GM18519 (cell line): ENCODE results near the gene MRPS10.
"Not testable (repeated sequence)": the region's sequence is repeated elsewhere in the genome, so short reads cannot be mapped to it uniquely, and the experiment has no call there.

ENCODE experiments used
- ATAC-seq: cut with Tn5 transposase; IDR thresholded peaks from one replicate; pipeline ENCODE4 v1.9.1; 2021; ENCODE audit warnings: mild to moderate bottlenecking, moderate library complexity; ENCODE audit not compliant: unreplicated experiment, low FRiP score

Gene MRPS10

DNA sequence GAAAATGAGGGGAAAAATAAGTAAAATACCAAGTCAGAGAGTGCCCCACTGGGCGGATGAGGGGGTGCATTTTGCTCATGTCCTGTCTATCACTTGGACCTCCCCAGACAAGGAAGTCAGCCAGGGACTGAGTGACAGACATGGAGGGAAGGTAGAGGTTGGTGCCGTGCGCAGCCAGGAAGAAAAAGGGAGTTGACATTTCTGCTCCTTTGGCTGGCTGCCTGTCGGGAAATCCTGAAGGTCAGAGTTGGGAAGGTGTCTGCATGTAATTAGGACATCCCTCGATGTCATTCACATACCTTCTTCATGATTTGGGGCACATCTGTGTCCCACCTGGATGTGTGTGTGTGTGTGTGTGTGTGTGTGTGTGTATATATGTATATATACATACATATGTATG is 35.6 kb downstream of the MRPS10 start:
- no peak for ATAC-seq

DNA sequence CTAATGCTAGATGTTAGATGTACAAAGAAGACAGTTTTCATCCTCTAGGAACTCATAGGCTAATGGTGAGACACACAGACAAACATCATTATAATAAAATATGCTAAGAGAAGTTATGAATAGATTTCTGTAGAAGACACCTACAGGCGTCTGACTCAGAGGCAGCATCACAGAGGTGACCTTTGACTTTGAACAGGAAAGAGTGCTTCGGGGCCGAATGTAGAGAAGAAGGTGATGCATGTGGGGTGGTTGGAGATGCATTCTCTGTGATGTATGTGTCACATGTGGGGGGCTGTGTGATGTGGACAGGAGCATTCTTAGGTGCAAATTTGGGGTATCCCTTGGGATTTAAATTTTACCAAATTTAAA is 37.7 kb downstream of the MRPS10 start:
- no peak for ATAC-seq

DNA sequence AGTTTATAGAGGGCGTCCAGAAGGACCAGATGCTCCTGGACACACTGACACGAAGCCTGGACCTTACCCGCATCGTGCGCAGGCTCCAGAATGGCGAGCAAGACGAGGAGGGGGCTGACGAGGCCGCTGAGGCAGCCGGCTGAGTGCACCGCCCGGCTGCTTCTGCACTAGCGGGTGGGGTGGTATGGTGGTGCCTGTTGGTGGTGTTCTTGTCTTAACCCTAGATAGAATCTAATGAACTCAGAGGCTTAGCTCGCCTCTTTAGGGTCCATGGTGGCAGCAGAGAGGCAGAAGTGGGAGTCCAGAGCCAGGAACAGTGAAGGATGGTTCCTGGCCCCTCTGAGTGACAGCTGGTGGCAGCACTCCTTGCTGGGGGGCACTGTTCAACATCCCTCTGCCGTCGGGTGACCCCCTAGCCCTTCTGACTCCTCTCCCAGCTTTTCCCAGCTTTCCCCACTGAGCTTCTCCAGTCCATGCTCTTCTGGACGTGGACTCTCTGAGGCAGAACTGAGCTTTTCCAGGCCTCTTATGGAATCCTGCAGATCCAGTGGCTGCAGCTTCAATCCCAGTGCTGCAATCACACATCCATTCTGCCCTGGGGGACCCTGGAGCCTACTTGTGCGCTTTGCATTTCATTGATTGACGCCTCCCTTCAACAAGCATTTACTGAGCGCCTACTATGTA is 38.3 kb downstream of the MRPS10 start:
- no peak for ATAC-seq

DNA sequence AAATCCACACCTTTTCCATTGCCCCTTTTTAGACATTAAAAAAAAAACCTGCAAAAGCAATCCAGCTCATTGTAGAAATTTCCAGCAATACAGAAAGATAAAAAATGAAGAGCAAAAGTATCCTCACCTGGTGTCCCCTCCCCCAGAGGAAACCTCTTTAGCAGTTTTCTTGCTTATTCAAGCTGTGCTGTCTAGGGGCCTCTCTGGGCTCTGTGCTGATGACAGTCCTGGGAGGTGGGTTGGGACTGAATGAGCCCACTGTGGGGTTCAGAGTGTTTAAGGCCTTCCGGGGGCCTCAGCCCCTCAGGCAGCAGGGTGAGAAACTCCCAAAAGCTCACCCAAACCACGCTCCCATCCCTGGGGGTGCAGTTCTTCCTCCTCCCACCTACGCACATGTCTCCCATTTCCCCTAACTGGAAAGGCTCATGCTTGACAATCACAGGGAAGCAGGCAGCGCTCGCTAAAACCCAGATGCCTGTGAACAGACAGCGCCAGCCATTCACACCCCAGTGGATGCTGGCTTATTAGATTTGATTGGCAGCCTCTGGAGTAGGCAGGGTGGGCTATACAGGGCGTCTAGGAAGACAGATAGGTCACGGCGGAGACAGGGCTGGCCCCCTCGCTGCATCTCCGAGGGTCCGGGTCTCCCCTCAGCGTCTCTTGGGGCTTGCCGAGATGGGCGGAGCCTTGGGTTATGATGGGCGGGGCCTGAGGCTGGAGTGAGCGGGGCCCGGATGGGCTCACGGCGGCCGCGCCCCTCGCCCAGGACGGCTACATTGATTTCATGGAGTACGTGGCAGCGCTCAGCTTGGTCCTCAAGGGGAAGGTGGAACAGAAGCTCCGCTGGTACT is 39.9 kb downstream of the MRPS10 start:
- no peak for ATAC-seq

DNA sequence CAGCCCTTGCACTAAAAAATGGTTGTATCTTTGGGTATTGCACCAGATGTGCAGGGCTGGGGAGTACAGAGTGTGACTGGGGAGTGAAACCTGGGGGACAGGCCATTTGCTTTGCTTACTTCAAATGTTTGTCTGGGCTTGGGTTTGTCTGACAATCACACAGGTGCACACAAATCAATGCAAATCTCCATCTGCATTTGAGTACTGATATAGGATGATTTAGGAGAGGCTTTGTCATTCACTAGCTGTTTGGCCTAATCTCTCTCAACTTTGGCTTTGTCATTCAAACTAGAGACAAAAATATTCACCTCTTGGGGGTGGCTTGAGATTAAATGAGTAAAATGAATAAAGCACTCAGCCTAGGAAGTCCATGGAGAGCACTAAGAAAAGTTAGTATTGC is 40.7 kb downstream of the MRPS10 start:
- no peak for ATAC-seq

DNA sequence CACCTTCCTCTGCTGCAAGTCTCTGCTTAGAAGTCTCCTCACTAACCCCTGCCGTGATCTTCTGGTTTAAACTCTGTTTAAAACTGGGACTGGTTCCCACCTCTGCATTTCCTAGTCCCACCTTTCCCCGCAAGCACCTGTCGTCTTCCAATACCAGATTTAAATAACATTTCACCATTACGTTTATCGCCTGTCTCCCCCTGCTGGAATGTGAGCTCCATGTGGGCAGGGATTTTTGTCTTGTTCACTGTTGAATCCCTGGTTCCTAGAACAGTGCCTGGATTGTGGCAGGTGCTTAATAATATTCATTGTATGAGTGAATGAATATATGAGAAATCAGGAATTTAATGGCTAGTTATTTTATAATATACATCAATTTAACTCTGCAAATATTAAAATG is 41.8 kb downstream of the MRPS10 start:
- ATAC-seq: no peak

DNA sequence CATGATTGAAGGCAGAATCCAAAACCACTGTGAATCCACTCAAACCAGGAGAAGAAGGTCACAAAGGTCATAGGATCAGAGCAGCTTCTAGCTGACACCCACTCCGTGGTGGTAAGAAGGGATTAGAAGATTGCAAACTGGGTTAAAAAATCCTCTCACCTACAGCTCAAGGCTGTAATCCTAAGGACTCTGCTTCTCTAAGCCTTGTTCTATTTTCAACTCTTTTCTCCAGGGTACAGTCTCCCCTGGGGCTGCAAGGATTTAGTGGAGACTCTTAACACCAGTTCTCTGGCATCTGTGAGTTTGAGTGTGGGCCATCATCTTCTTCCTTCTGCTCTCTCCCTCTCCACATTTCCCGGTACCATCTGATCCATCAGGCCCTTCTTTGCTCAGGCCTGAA is 44.6 kb downstream of the MRPS10 start, which contains the start of gene GUCA1A:
Gene GUCA1A, plus strand, starts transcription at position 264 of the 400 bp plus-strand sequence. CDS start 250 bp downstream, outside the sequence.
- no peak for ATAC-seq

DNA sequence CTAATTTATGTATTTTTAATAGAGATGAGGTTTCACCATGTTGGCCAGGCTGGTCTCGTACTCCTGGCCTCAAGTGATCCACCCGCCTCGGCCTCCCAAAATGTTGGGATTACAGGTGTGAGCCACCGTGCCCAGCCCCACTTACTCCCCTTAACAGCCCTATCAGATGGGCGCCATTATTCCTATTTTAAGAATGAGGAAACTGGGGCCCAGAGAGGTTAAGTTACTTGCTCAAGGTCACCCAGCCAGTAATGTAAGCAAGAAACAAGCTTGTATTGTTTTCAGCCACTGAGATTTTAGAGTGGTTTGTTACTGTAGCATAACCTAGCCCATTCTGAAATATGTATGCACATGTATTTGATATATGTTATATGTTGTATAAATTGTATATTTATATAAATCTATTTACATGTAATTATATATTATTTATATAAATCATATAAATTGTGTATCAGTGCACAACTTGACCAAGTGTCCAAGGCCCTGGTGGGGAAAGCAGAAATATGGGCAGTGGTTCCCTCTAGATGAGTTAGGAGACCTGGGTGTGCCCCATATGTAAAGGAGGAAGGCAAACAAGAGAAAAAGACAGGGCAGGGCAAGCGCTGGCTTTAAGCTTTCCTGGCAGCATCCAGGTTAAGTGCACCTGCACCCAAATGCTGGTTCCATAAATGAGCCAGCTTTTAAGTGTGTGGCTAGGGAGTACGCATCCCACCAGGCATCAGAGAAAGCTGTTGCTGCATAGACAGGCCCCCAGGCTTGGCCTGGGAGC is 45.7 kb downstream of the MRPS10 start:
- no peak for ATAC-seq

DNA sequence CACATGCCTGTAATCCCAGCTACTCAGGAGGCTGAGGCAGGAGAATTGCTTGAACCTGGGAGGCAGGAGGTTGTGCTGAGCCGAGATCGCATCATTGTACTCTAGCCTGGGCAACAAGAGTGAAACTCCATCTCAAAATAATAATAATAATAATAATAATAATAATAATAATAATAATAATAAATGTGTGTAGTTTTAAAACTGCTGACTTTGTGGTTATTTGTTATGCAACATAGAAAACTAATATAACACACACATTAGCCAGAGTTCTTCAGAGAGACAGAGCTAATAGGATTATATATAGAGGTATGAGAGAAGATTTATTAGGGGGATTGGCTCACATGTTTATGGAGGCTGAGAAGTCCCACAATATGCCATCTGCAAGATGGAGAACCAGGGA is 47.9 kb downstream of the MRPS10 start:
- ATAC-seq: not testable (repeated sequence)

DNA sequence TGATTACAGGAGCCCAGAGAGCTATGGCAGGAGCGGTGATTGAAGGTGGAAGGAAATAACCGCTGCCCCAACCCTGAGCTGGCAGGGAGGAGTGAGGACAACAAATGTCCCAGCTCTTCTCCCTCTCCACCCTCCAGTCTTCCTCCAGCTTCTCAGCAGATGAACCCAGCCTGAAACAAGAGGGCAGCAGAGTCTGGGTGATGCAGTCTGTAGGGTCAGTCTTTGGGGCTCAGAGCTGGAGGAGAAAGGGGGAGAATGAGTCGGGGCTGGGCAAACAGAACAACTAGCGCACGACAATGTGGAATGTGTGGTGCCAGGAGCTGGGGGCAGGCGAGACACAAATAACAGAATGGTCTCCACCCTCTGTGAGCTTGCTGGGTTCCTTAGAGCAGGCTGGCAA is 49.0 kb downstream of the MRPS10 start:
- no peak for ATAC-seq

DNA sequence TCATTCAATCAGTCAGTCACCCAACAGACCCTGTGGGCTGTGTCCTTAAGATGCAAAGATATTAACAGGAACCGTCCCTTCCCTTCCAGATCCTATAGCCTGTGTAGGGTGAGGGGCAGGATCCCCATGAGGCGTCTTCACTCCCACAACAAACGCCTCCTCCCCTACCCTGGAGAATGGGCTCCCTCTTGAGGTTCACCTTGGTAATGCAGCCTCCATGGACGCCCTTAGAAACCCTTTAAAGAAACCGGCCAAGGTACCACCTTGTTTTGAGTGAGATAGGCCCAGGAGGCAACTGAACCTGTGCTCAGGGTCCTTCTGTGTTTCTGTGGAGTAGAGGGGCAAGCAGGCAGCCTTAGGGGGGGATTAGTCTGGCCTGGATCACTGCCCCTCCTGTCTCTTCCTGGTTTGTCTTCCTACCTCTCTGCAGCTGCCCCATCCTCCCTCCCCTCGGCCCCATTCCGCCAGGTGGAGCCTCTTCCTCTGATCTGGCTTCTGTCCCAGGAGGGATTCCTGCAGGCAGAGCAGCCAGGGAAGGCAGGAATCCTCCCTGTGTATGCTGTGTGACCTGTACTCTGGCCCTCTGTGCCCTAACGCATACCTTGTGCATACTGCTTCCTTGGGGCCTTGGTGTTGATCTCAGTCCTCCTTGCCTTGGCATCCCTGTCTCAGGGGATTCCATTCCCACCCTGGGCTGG is 51.1 kb downstream of the MRPS10 start:
- no peak for ATAC-seq

DNA sequence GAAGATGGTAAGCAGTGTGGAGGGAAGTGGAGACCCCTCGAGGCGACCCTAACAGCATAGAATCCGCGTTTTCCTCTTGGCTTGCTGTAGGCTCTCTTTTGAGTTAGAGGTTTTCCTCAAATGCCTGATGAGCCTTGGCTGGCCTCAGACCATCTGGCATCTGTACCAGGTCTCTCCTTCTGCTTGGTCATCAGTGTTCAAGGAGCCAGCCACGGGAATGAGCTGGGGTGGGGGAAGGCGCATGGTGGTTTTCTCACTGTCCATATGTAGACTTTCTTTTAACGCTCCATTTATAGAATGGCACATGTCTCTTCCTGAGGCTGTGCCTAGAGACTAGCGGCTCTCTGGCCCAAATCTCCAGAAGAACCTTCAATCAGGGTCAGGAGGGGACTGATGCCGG is 52.6 kb downstream of the MRPS10 start:
- no peak for ATAC-seq

DNA sequence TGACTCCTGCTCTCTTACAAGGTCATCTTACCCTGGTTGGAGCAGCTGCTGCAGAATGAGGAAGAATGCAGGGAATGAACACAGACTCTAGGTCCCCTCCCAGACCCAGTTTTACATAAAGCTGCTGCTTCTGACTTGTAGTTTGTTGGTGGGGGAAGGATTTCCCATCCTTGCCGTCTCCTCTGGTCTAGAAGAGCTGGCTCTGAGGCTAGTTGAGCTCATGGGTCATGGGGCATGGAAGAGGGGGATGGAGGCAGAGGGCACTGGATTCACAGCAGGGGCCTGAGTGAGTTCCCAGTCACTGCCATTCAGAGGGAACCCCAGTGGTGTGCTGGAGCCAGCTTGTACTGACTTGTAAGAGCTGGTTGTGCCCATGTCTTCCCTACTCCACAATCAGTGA is 53.7 kb downstream of the MRPS10 start:
- no peak for ATAC-seq

DNA sequence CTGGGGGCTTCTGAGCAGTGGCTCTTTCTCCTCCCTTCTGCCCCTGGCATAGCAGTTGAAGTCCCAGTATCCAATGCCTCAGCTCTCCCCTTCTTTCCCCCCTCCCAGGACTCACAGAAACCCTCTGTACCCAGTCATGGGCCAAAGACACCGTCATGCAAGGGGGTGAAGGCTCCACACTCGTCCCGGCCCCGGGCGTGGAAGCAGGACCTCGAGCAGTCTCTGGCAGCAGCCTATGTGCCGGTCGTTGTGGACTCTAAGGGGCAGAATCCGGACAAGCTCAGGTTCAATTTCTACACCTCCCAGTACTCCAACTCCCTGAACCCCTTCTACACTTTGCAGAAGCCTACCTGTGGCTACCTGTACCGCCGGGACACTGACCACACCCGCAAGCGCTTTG is 54.8 kb downstream of the MRPS10 start:
- no peak for ATAC-seq

DNA sequence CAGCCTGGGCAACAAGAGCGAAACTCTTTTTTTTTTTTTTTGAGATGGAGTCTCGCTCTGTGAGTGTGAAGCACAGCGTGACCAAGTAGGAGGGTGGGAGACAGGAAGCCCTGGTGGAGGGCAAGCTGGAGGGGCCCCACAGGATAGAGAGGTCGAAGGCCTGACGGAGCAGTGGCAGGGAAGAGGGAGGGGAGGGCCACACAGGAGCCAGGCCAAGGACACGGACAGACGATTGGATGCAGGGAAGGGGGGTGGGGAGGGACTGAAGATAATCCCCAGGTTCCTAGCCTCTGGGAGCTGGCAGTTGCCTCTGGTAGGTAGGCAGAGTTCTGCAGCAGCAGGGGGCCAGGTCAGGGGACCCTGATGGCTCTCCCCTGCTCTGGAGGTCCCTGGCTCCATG is 55.3 kb downstream of the MRPS10 start:
- no peak for ATAC-seq

DNA sequence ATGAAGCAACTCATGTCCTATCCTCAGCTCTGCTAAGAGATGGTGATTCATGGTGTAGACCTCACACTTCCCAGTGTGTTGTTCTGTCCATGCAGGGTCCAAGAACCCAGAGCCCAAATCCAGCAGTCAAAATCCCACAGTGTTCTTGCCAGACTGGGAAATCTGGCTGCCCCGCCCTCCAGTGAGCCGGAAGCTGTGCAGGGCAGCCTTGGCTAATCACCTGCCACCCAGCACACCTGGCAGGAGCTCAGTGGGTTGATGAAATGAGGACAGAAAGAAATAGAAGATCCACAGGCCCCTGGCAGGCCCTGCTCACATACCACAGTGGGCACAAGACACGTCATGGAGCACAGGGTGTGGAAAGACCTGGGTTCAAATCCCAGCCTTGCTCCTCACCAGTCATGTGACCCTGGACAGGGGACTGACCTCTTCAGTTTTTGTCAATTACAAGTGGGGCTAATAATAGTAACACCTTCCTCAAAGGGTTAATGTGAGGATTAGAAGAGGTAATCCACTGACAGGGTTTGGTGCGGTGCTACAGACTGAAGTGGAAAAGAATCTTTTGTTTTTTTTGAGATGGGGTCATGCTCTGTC is 58.1 kb downstream of the MRPS10 start:
- ATAC-seq: no peak

DNA sequence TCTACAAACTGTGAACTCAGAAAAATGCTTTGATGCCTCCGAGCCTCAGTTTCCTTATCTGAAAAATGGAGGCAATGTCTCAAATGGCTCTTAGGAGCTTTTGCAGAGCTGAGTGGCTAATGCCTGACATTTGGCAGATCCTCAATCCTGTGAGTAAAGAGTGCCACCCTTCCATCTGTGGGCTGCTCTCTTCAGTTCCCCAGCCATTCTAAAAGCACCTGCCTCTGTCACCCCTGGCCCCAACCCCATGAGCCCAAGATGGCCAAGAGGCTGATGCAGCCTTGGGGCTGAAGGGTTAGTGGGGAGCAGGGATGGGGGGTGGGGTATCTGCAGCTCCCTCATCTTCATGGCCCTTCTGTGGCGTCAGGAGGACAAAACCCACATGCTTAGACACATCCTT is 59.0 kb downstream of the MRPS10 start:
- no peak for ATAC-seq

DNA sequence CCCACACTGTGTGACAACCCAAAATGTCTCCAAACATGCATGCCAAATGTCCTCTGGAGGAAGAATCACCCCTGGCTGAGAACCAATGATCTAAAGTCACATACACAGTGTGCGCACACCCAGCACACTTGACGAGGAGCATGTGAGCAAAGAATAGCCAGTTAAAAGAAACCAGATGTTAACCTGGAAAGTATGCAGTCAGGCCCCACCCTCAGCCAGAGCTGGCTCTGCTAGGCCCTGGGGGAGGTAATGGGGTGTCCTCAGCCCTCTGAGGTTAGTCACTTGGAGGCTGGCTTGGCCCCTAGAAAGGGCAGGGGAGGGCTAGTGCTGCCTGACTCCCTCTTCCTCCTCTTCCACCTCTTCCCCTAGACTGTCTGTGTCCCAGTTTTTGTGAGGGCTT is 59.6 kb downstream of the MRPS10 start:
- ATAC-seq: no peak
